Hematopoietic multipotent progenitor cell treated with erythropoietin and hydrocortisone succinate and interleukin-3 and kit ligand, for 17 days (in vitro differentiated cells): ENCODE data around the gene CDH6.
"Not testable (repeated sequence)": the region's sequence is repeated elsewhere in the genome, so short reads cannot be mapped to it uniquely, and the experiment has no call there.

Experiments
- DNase-seq: peaks from one replicate; pipeline ENCODE4 v3.0.0-alpha.2; 2015; ENCODE audit warnings: low spot score

CDH6 gene

GRCh38 chr5:31329715-31330114 is 136.2 kb downstream of the CDH6 start:
- no peak for DNase-seq

DNA sequence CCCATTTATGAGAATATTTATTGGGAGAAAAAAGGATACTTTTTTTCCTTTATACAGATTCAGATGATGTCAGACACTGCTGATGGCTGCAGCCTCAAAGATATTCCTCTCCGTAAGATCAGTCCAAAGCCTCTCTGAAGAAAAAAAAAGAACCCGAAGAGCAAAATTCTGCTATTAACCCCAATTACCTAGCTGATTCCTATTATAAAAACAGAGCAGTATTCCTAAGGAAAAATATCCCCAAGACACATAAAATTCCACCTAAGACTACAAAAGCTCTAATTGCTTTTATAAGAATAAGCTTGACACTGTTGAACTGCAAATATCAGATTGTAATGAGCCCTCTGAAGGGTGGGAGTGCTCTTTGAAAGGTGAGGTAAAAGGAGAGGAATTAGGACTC is 138.7 kb downstream of the CDH6 start:
- DNase-seq, result no peak

DNA sequence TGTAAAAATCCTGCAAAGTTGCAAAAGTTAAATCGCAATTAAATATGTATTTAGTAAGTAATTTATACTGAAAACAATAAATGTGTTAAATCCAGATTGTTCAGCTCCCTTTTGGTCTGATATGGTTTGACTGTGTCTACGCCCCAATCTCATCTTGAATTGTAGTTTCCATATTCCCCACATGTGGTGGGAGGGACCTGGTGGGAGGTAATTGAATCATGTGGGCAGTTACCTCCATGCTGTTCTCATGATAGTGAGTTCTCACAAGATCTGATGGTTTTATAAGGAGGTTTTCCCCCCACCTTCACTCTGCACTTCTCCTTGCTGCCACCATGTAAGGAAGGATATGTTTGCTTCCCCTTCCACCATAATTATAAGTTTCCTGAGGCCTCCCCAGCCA is 140.0 kb downstream of the CDH6 start:
- no peak for DNase-seq

- DNase-seq, result no peak
Measured at GRCh38 chr5:31334061-31334860, 140.8 kb downstream of the CDH6 start.

DNA sequence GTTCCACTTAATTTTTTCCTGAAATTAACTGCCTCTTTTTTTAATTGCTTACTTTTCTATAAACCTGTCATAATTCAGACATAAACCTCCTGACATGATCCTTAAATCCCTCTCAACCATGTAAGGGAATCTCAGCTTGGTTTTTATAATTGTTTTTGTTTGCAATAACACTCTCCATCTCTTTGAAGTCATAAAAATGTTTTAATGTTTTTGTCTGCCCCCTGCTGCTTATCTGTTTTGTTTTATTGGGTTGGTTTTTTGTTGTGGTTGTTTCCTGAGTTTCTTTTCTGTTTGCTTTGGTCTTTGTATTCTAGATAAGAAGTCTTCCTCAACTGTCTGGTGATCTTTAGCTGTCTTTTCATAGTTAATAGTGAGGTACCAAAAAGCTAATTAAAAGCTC is 142.0 kb downstream of the CDH6 start:
- no peak for DNase-seq

- DNase-seq, result no peak
Measured at GRCh38 chr5:31343946-31344345, 150.5 kb downstream of the CDH6 start.

DNA sequence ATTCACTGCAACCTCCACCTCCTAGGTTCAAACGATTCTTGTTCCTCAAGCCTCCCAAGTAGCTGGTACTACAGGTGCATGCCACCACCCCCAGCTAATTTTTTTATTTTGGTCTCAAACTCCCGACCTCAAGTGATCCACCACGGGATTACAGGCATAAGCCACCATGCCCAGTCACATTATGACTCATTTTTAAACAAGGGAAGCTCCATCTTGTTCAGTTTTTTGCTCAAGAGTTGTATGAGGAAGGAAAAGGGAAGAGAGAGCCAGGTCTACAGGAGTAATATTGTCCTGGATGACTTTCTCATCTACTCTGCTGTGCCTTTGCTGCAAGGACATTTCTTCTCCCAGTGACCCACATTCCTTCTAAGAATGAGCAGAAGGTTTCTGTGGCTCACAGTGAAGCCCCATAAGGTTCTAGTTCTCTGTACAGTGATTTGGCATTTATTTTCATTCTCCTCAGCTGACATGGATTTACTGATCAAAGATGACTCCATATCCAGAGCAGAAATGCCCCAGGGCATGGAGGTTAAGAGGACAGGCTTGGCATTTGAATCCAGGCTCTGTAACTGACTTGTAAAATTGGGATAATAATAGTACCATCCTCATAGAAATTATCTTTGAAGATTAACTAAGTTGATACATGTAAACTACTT is 153.5 kb downstream of the CDH6 start:
- no peak for DNase-seq

DNA sequence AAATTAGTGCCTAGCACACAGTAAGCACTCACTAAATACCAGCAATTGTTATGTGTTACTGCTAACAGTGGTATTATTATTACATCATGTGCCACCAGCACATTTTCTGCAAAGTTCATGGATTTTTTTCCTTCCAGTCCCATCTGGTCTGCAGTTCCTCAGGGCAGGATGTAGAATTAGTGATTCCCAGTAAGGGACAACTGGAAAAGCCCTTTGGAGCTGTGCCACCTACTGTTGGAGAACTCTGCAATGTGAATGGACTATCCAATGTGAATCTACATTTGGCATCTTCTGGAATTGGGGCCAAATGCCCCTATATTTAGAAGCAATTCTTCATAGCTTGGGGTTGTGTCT is 154.0 kb downstream of the CDH6 start:
- DNase-seq, result no peak

GRCh38 chr5:31350395-31350794 is 156.9 kb downstream of the CDH6 start:
- DNase-seq, result no peak

- DNase-seq, result no peak
Measured at GRCh38 chr5:31355337-31355736, 161.9 kb downstream of the CDH6 start.

- no peak for DNase-seq
Measured at GRCh38 chr5:31357038-31357437, 163.6 kb downstream of the CDH6 start.

DNA sequence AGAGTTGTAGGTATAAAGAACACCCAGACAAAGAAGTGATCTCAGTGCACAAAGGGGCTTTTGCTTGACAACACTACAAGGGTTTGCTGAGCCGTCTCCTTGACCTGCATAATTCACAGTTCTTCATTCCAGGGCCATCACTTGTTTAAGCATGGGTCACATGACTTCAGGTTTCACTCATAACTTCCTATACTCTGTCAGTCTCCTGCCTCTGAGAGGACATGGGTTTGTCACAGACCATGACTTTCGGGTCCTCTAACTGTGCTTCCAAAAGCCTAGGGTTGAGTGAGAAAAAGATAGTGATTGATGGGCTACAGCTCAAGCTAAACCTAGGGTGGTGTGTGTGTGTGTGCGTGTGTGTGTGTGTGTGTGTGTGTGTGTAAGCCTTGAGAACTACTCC is 166.4 kb downstream of the CDH6 start:
- DNase-seq, result no peak

- no peak for DNase-seq
Measured at GRCh38 chr5:31361234-31361633, 167.7 kb downstream of the CDH6 start.

- not testable (repeated sequence) for DNase-seq
Measured at GRCh38 chr5:31361704-31362528, 168.4 kb downstream of the CDH6 start.

DNA sequence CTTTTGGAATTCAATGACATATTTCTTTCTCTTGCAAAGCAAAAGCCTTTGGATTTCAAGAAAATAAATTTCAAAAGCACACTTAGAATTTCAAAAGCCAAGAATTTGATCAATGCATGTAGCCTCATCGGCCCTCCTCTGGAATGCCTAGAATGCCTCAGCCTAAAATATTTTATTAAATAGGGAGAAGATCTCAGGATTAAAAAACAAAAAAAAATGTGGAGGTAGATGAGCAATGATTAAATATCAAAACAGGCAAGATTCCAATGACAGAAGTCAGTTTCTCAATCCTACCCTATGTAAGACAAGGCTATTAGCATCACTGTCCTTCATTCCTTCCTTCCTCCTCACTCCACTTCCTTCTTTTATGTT is 169.0 kb downstream of the CDH6 start:
- DNase-seq, result no peak

DNA sequence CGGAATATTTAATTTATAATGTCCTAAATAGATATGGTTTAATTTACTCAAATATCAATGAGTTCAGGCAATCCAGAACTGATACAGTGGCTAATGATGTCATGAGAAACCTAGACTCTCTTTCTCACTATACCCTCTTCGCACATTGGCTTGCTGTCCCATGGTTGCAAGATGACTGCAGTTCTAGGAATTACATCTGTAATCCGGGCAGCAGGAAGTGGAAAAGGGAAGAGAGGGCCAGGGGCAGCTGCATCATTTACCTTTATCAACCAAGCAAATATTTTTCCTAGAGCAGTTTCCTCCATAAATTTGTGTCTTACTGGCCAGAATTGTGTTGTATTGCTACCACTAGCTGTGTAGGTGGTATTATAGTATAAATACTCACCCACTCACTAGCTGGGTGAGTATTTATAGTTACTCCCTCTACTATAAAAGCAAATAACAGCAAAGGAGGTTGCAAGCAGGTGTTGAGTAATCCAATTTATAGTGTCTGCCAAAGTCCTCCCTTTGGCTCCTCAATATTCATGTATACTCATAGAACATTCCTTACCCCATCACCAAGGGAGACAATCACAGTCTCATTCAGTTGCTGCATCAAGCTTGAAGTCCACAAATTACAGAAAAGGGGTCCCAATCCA is 169.6 kb downstream of the CDH6 start:
- DNase-seq, result no peak

- DNase-seq, result no peak
Measured at GRCh38 chr5:31364881-31365636, 171.6 kb downstream of the CDH6 start.

DNA sequence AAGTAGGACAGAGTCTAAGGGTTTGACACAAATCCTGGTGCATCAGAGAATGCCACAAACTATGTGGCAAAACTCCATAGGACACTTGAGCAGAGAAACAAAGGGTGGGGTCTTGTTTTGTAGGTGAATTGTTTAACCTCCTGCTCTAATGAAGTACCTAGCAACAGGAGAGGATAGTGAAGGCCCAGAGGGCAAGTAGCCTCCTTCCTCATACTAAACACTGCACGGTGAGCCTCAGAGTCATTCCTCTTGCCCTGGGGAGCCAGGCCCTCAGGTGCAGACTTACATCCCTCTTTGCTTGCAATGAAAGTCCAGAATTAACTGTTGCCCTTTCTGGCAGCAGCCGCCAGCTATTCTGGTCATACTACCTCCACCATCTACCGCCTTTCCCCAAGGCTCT is 172.3 kb downstream of the CDH6 start:
- no peak for DNase-seq

DNA sequence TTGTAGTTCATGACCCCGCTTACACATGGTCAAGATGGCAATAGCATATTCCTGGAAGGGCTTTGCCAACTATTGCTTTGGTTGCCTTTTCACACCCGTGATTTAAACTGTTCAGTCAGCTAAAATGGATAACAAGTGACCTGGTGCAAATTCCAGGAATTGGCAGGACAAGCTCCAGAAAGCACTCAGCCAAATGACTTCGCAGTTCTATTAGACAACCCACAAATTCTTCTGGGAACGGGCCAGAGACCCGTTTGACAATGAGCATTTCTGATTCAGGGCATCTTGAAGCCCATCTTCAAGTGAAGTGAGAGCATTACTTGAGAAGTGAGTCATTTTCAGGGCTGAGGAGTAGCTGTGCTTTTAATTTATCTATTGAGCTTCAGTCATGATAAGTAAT is 173.5 kb downstream of the CDH6 start:
- no peak for DNase-seq

GRCh38 chr5:31372124-31372523 is 178.6 kb downstream of the CDH6 start:
- DNase-seq, result no peak

DNA sequence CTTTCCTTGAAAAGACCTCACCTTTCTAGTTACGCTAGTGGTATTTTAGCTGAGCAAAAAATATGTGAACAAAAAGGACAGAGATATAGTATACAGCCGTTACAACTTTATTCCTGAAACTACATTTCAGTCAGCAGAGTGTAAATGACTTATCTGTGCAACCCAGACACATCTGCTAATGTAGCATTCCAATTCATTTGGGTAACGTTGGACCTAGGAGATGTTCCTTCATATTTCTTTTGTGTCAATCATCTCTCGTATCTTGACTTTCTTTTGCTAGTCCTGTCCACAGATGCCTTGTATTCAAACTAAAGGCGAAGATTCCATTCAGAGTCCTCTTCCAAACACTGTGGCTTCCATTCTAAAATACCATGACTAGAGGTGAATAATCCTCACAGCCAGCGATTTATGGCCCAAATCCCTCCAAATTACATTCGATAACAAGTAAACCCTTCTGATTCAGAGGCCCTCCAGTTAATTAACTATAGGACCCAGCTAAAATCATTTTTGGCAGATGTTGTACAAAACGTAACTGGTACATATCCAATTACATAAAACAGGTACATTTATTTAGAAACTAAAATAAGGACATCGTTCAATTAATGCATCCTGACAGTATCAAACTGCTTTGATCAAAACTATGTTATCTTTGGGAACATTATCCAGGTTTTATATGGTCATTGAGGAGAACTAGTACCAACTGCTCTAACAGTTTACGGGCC is 182.7 kb downstream of the CDH6 start:
- DNase-seq, result no peak
